H1 (cell line): ENCODE measurements around the gene OTUD1. TPM values are rescaled to one million over a fixed set of nuclear protein-coding genes. Genes with fewer than 3 reads are reported as not detected.

Source experiments
- CTCF ChIA-PET: fragments of 300-600 bp; sonication (Branson Sonifier 250); formaldehyde crosslinking; loops from one replicate; lab custom pipeline; 2021; ENCODE audit not compliant: partially characterized antibody; lab: Charles Lee
- POLR2A ChIA-PET: fragments of 300-600 bp; sonication (Branson Sonifier 250); formaldehyde crosslinking; loops from one replicate; lab custom pipeline; 2021; ENCODE audit warnings: inconsistent platforms; ENCODE audit not compliant: partially characterized antibody; lab: Charles Lee
- DNase-seq, 2 experiments: peaks; one replicate each; pipeline versions ENCODE4 v3.0.0 to v3.0.0-alpha.2; 2010 to 2022; ENCODE audit warnings: low spot score in 2 of 2, low read depth in 1 of 2, mixed read lengths in 1 of 2
- FAIRE-seq: peaks from 2 replicates; lab custom pipeline; 2011; peaks lifted over from hg19 to GRCh38; lab: Jason Lieb, UNC
- H2AFZ ChIP-seq: 2 replicates; pipeline ENCODE4 v1.8.1; 2012; ENCODE audit warnings: low read length, inconsistent platforms
- H2AK5ac ChIP-seq: 2 replicates; pipeline ENCODE4 v1.6.1; 2013; ENCODE audit warnings: low read depth, low read length
- H2BK120ac ChIP-seq: replicated peaks from 2 replicates; pipeline ENCODE3; 2013; ENCODE audit warnings: low read depth, low read length, inconsistent platforms
- H2BK12ac ChIP-seq: 2 replicates; pipeline ENCODE4 v1.6.1; 2013; ENCODE audit warnings: low read depth, low read length
- H2BK15ac ChIP-seq: 2 replicates; pipeline ENCODE4 v1.6.1; 2013; ENCODE audit warnings: low read length
- H2BK20ac ChIP-seq: 2 replicates; pipeline ENCODE4 v1.6.1; 2013; ENCODE audit warnings: low read length
- H2BK5ac ChIP-seq: 2 replicates; pipeline ENCODE4 v1.6.1; 2013; ENCODE audit warnings: low read depth, low read length
- H3K14ac ChIP-seq: 2 replicates; pipeline ENCODE4 v1.6.1; 2013; ENCODE audit warnings: inconsistent platforms; ENCODE audit not compliant: insufficient read length
- H3K18ac ChIP-seq: 2 replicates; pipeline ENCODE4 v1.6.1; 2013; ENCODE audit warnings: low read length; ENCODE audit errors: extremely low read depth
- H3K23ac ChIP-seq: 2 replicates; pipeline ENCODE4 v1.6.1; 2013; ENCODE audit warnings: inconsistent platforms; ENCODE audit not compliant: insufficient read length
- H3K23me2 ChIP-seq: 2 replicates; pipeline ENCODE4 v1.6.1; 2013; ENCODE audit warnings: low read depth, low read length
- H3K27ac ChIP-seq: 2 replicates; pipeline ENCODE4 v1.6.1; 2011; ENCODE audit warnings: low read depth, low read length, inconsistent platforms
- H3K27me3 ChIP-seq, 4 experiments: replicated peaks in 1 of 4; 1 replicate in 1 of 4; 2 replicates in 3 of 4; pipeline versions ENCODE4 v1.6.1 to v1.8.1; 2011 to 2013; ENCODE audit warnings: low read length in 3 of 4, mild to moderate bottlenecking in 3 of 4, inconsistent platforms in 2 of 4, mixed read lengths in 2 of 4, moderate library complexity in 1 of 4; ENCODE audit not compliant: control insufficient read depth in 3 of 4, insufficient read depth in 3 of 4; ENCODE audit errors: extremely low read depth in 1 of 4
- H3K36me3 ChIP-seq, 4 experiments: 2 replicates each; pipeline versions ENCODE4 v1.6.1 to v1.8.1; 2011 to 2013; ENCODE audit warnings: mild to moderate bottlenecking in 4 of 4, low read length in 3 of 4, moderate library complexity in 2 of 4, control low read depth in 1 of 4, inconsistent platforms in 1 of 4; ENCODE audit not compliant: insufficient read depth in 4 of 4, control insufficient read depth in 2 of 4
- H3K4ac ChIP-seq: replicated peaks from 2 replicates; pipeline ENCODE3; 2013; ENCODE audit warnings: low read length, low read depth, mixed read lengths, inconsistent platforms; ENCODE audit not compliant: insufficient read length
- H3K4me1 ChIP-seq, 4 experiments: replicated peaks in 1 of 4; 1 replicate in 1 of 4; 2 replicates in 3 of 4; pipeline versions ENCODE4 v1.6.1 to v1.8.1; 2011 to 2013; ENCODE audit warnings: low read length in 3 of 4, inconsistent platforms in 2 of 4, mixed read lengths in 1 of 4; ENCODE audit not compliant: insufficient read depth in 4 of 4, control insufficient read depth in 3 of 4
- H3K4me2 ChIP-seq, 2 experiments: 2 replicates each; pipeline versions ENCODE4 v1.6.1 to v1.8.1; 2011 to 2013; ENCODE audit warnings: low read depth in 2 of 2, low read length in 2 of 2, control low read depth in 1 of 2, inconsistent platforms in 1 of 2, mild to moderate bottlenecking in 1 of 2; ENCODE audit not compliant: insufficient read depth in 1 of 2
- H3K4me3 ChIP-seq, 4 experiments: fragments of 200-600, 300-600 bp in 1 of 4; sonication (generic), shearing (Covaris generic), sonication (Bioruptor Twin) in 1 of 4; 2 replicates each; pipeline versions ENCODE4 v1.5.1 to v1.8.1; 2011 to 2016; ENCODE audit warnings: low read length in 4 of 4, low read depth in 3 of 4, control low read depth in 2 of 4, inconsistent platforms in 2 of 4, mild to moderate bottlenecking in 2 of 4, mixed read lengths in 1 of 4, moderate library complexity in 1 of 4; ENCODE audit not compliant: insufficient read depth in 2 of 4; ENCODE audit errors: extremely low read depth in 1 of 4
- H3K56ac ChIP-seq: replicated peaks from 2 replicates; pipeline ENCODE3; 2013; ENCODE audit warnings: low read depth, mild to moderate bottlenecking, mixed read lengths, low read length, inconsistent platforms; ENCODE audit not compliant: insufficient read length
- H3K79me1 ChIP-seq: 2 replicates; pipeline ENCODE4 v1.6.1; 2013; ENCODE audit warnings: low read depth, low read length, control low read depth
- H3K79me2 ChIP-seq, 2 experiments: 2 replicates each; pipeline versions ENCODE4 v1.6.1 to v1.8.1; 2012 to 2013; ENCODE audit warnings: low read length in 2 of 2, mild to moderate bottlenecking in 2 of 2, inconsistent platforms in 1 of 2; ENCODE audit not compliant: insufficient read depth in 2 of 2, control insufficient read depth in 1 of 2
- H3K9ac ChIP-seq, 4 experiments: replicated peaks in 1 of 4; 1 replicate in 1 of 4; 2 replicates in 3 of 4; pipeline versions ENCODE4 v1.6.1 to v1.8.1; 2011 to 2013; ENCODE audit warnings: low read depth in 3 of 4, low read length in 3 of 4, control low read depth in 2 of 4, mild to moderate bottlenecking in 2 of 4, moderate library complexity in 2 of 4, inconsistent platforms in 1 of 4; ENCODE audit errors: extremely low read depth in 1 of 4
- H3K9me3 ChIP-seq, 2 experiments: 2 replicates each; pipeline versions ENCODE4 v1.6.1 to v1.8.1; 2012 to 2013; ENCODE audit warnings: mild to moderate bottlenecking in 2 of 2, moderate library complexity in 2 of 2, control low read depth in 1 of 2, inconsistent platforms in 1 of 2, low read depth in 1 of 2, low read length in 1 of 2, mixed read lengths in 1 of 2; ENCODE audit not compliant: insufficient read depth in 2 of 2
- H4K20me1 ChIP-seq, 2 experiments: replicated peaks in 1 of 2; 2 replicates each; pipeline versions ENCODE3 to v1.8.1; 2011 to 2013; ENCODE audit warnings: inconsistent platforms in 2 of 2, low read length in 2 of 2, mild to moderate bottlenecking in 1 of 2; ENCODE audit not compliant: insufficient read depth in 2 of 2, control insufficient read depth in 1 of 2
- H4K5ac ChIP-seq: 2 replicates; pipeline ENCODE4 v1.6.1; 2013; ENCODE audit warnings: low read length, low read depth, mixed read lengths, inconsistent platforms; ENCODE audit not compliant: insufficient read length
- H4K8ac ChIP-seq: 2 replicates; pipeline ENCODE4 v1.8.0; 2013; ENCODE audit warnings: mild to moderate bottlenecking, moderate library complexity, low read length, inconsistent platforms; ENCODE audit not compliant: insufficient read depth; ENCODE audit errors: extremely low read depth
- H4K91ac ChIP-seq: replicated peaks from 2 replicates; pipeline ENCODE3; 2013; ENCODE audit warnings: low read length, mixed read lengths, inconsistent platforms; ENCODE audit not compliant: insufficient read length
- ATF2 ChIP-seq: IDR thresholded peaks from 2 replicates; pipeline ENCODE4 v1.6.1; 2012; ENCODE audit warnings: low read length, inconsistent platforms
- ATF3 ChIP-seq: IDR thresholded peaks from 2 replicates; pipeline ENCODE4 v1.6.1; 2011; ENCODE audit warnings: low read depth, mild to moderate bottlenecking, low read length; ENCODE audit not compliant: insufficient read depth
- CHD1 ChIP-seq: IDR thresholded peaks from 2 replicates; pipeline ENCODE4 v1.6.1; 2012; ENCODE audit warnings: low read depth, low read length, improper control_type of control experiment
- EP300 ChIP-seq, 2 experiments: IDR thresholded peaks; 1 replicate in 1 of 2; 2 replicates in 1 of 2; pipeline ENCODE4 v1.6.1; 2011 to 2012; ENCODE audit warnings: low read depth in 2 of 2, low read length in 2 of 2, mild to moderate bottlenecking in 2 of 2, borderline replicate concordance in 1 of 2, inconsistent platforms in 1 of 2, moderate library complexity in 1 of 2
- MAX ChIP-seq: IDR thresholded peaks from 2 replicates; pipeline ENCODE4 v1.6.1; 2012; ENCODE audit warnings: inconsistent platforms
- POLR2A ChIP-seq, 2 experiments: IDR thresholded peaks; 1 replicate in 1 of 2; 2 replicates in 1 of 2; pipeline ENCODE4 v1.6.1; 2011; ENCODE audit warnings: low read depth in 2 of 2, low read length in 2 of 2, mild to moderate bottlenecking in 2 of 2; ENCODE audit errors: control extremely low read depth in 1 of 2
- POLR2AphosphoS5 ChIP-seq: IDR thresholded peaks from 2 replicates; pipeline ENCODE4 v1.6.1; 2011; ENCODE audit warnings: low read depth, low read length
- POU5F1 ChIP-seq: IDR thresholded peaks from 2 replicates; pipeline ENCODE4 v1.6.1; 2011; ENCODE audit warnings: low read depth, mild to moderate bottlenecking, low read length, moderate library complexity
- SP2 ChIP-seq: IDR thresholded peaks from 2 replicates; pipeline ENCODE4 v1.6.1; 2012; ENCODE audit warnings: mild to moderate bottlenecking, low read length, inconsistent platforms
- TAF7 ChIP-seq: optimal IDR thresholded peaks from 2 replicates; pipeline ENCODE3; 2011; ENCODE audit warnings: low read depth, mild to moderate bottlenecking, inconsistent platforms, low read length, moderate library complexity, borderline replicate concordance
- USF2 ChIP-seq: IDR thresholded peaks from 2 replicates; pipeline ENCODE4 v1.6.1; 2011; ENCODE audit warnings: low read length, improper control_type of control experiment
- WGBS, 2 experiments: shearing (Covaris generic) in 1 of 2; methylation state at CpG; one replicate each; pipeline versions ENCODE4 v1.1.6 to v1.1.7; 2013 to 2015; ENCODE audit warnings: low lambda C conversion rate in 2 of 2, mixed read lengths in 2 of 2, inconsistent platforms in 1 of 2, low coverage in 1 of 2, missing lambda C conversion rate in 1 of 2; ENCODE audit not compliant: insufficient replicate concordance in 2 of 2, insufficient coverage in 1 of 2, insufficient read length in 1 of 2; ENCODE audit errors: extremely low coverage in 1 of 2, missing lambda C conversion rate in 1 of 2; 5-methylcytosine and 5-hydroxymethylcytosine counted together
- polyA plus RNA-seq, 7 experiments: library from polyadenylated mRNA; depleted of rRNA in 3 of 7; stranded (reverse) in 5 of 7; unstranded in 2 of 7; fragments of >200 nt in 5 of 7; fragments of 200-250 nt in 2 of 7; gene quantifications; 1 replicate in 5 of 7; 2 replicates in 1 of 7; 4 replicates in 1 of 7; pipeline versions ENCODE4 v1.2.1 to v1.2.3, GENCODE V29; 2011 to 2013; ENCODE audit warnings: missing spikeins in 2 of 7, mixed read lengths in 2 of 7
- total RNA-seq: library from RNA; stranded (reverse); fragmentation: NEBNext Ultra II Directional; extraction: Animal tissue kit (Norgen Biotek cat#: 25700); gene quantifications from 2 replicates; pipeline ENCODE4 v1.2.1, GENCODE V29; 2021

OTUD1 gene
- total and polyA plus RNA-seq, 2 of the 8 experiments (the other 6 are each of a cell fraction or from before 2014, with no cell fraction given) = 1.3 to 7.1 TPM

GRCh38 chr10:23414658-23415057 is 24.2 kb upstream of the OTUD1 start:
- no peak for FAIRE-seq
- POLR2A ChIA-PET = no interaction called here
- no peak overlapping the region for H4K91ac ChIP-seq
- no peak for TF ChIP-seq POU5F1
- TF ChIP-seq SP2 = no peak
- TF ChIP-seq ATF2 = no peak
- TF ChIP-seq POLR2A (IDR thresholded peaks at IDR 0.05; ENCODE audit: control extremely low read depth in 1 of 2, low read depth in 2 of 2, low read length in 2 of 2) = no peak
- TF ChIP-seq ATF3 = no peak
- no peak for TF ChIP-seq USF2
- no peak for TF ChIP-seq POLR2AphosphoS5
- no peak for TF ChIP-seq CHD1
- no peak for TF ChIP-seq EP300 (IDR thresholded peaks at IDR 0.05; ENCODE audit: borderline replicate concordance in 1 of 2, low read depth in 2 of 2, low read length in 2 of 2)
- TF ChIP-seq TAF7 = no peak
- TF ChIP-seq MAX = no peak

More at GRCh38 chr10:23414658-23415057, 24.2 kb upstream of the OTUD1 start:
- no peak overlapping the region for H2AFZ ChIP-seq
- H3K18ac ChIP-seq = no peak overlapping the region
- no peak overlapping the region for H3K9ac ChIP-seq
- no peaks in the 10 kb centered on the region for H3K27me3 ChIP-seq
- H3K14ac ChIP-seq = no peak overlapping the region
- H3K56ac ChIP-seq = peak overlapping the region; percentile 39
- CTCF ChIA-PET = no interaction called here
- no peaks in the 10 kb centered on the region for H4K20me1 ChIP-seq
- no peak overlapping the region for H2AK5ac ChIP-seq
- H2BK20ac ChIP-seq = no peak overlapping the region
- H3K4me3 ChIP-seq = no peak overlapping the region
- no peak for DNase-seq
- H3K4me1 ChIP-seq = peaks cover 0 to 10% (median 9%) of the 10 kb centered on the region in 4 experiments; a peak in 5 of 7 replicates
- no peak overlapping the region for H2BK120ac ChIP-seq
- H3K79me1 ChIP-seq = no peaks in the 10 kb centered on the region
- WGBS, 2 experiments = 86% methylated on average over 2 of the region's 2 CpGs; no CpG with 5 or more reads in 1 of the 2 experiments
- no peak overlapping the region for H4K8ac ChIP-seq
- no peak overlapping the region for H4K5ac ChIP-seq
- H3K27ac ChIP-seq = no peak overlapping the region
- H3K36me3 ChIP-seq = no peaks in the 10 kb centered on the region
- H3K4ac ChIP-seq = no peak overlapping the region
- no peak overlapping the region for H3K23ac ChIP-seq
- no peaks in the 10 kb centered on the region; the same call in 1 of the 2 replicates for H3K23me2 ChIP-seq
- no peak overlapping the region for H2BK12ac ChIP-seq
- no peak overlapping the region for H3K4me2 ChIP-seq
- H2BK15ac ChIP-seq = no peak overlapping the region
- no peaks in the 10 kb centered on the region for H3K79me2 ChIP-seq
- no peak overlapping the region for H2BK5ac ChIP-seq
- no peaks in the 10 kb centered on the region for H3K9me3 ChIP-seq
